Measurements from ENCODE around the gene ANKRD36C.
"Not testable (repeated sequence)": the region's sequence is repeated elsewhere in the genome, so short reads cannot be mapped to it uniquely, and the experiment has no call there.

ANKRD36C gene

GRCh38 chr2:95799892-95800291, 191.7 kb downstream of the ANKRD36C start:
- Histone ChIP-seq H3K36me3 (replicated peaks) (no peaks in the 10 kb centered on the region), H3K9me3 (no peaks in the 10 kb centered on the region), H3K27me3 (ENCODE audit: low read depth) (no peaks in the 10 kb centered on the region), H3K4me3 (no peak overlapping the region), H3K4me1 (no peaks in the 10 kb centered on the region)
- no peak for DNase-seq (ENCODE audit: low spot score in 2 of 2)
- in situ Hi-C loops (cut with MboI; ENCODE audit: low sequenced_read_pairs), result no loop called here

- H3K27me3 ChIP-seq (ENCODE audit: low read depth); H3K9me3 ChIP-seq; H3K4me1 ChIP-seq; DNase-seq (ENCODE audit: low spot score in 2 of 2); H3K4me3 ChIP-seq; in situ Hi-C loops (cut with MboI; ENCODE audit: low sequenced_read_pairs); H3K36me3 ChIP-seq (replicated peaks): not testable (repeated sequence)
These were observed 192.3 kb downstream of the ANKRD36C start for GRCh38 chr2:95799147-95799889.

- H3K36me3 ChIP-seq (replicated peaks); H3K9me3 ChIP-seq; DNase-seq (ENCODE audit: low spot score in 2 of 2); H3K27me3 ChIP-seq (ENCODE audit: low read depth); in situ Hi-C loops (cut with MboI; ENCODE audit: low sequenced_read_pairs); H3K4me3 ChIP-seq; H3K4me1 ChIP-seq: not testable (repeated sequence)
These were observed 195.2 kb downstream of the ANKRD36C start for GRCh38 chr2:95796249-95797099.

- in situ Hi-C loops (cut with MboI; ENCODE audit: low sequenced_read_pairs); DNase-seq (ENCODE audit: low spot score in 2 of 2); H3K27me3 ChIP-seq (ENCODE audit: low read depth): not testable (repeated sequence)
These were observed 197.7 kb downstream of the ANKRD36C start for GRCh38 chr2:95793970-95794369.

GRCh38 chr2:95790180-95790579, 201.4 kb downstream of the ANKRD36C start:
- H3K36me3 ChIP-seq (replicated peaks); H3K4me3 ChIP-seq; H3K9me3 ChIP-seq; in situ Hi-C loops (cut with MboI; ENCODE audit: low sequenced_read_pairs); H3K27me3 ChIP-seq (ENCODE audit: low read depth); DNase-seq (ENCODE audit: low spot score in 2 of 2); H3K4me1 ChIP-seq: not testable (repeated sequence)

More at GRCh38 chr2:95793970-95794369, 197.7 kb downstream of the ANKRD36C start:
- not testable (repeated sequence) for H3K4me1 ChIP-seq; H3K4me3 ChIP-seq; H3K9me3 ChIP-seq; H3K36me3 ChIP-seq (replicated peaks)

GRCh38 chr2:95789385-95789784, 202.2 kb downstream of the ANKRD36C start:
- in situ Hi-C loops (cut with MboI; ENCODE audit: low sequenced_read_pairs); H3K36me3 ChIP-seq (replicated peaks); H3K9me3 ChIP-seq; DNase-seq (ENCODE audit: low spot score in 2 of 2); H3K27me3 ChIP-seq (ENCODE audit: low read depth); H3K4me1 ChIP-seq; H3K4me3 ChIP-seq: not testable (repeated sequence)

GRCh38 chr2:95788642-95789041, 203.0 kb downstream of the ANKRD36C start:
- in situ Hi-C loops (cut with MboI; ENCODE audit: low sequenced_read_pairs); H3K36me3 ChIP-seq (replicated peaks); H3K27me3 ChIP-seq (ENCODE audit: low read depth); H3K4me3 ChIP-seq; H3K4me1 ChIP-seq; H3K9me3 ChIP-seq; DNase-seq (ENCODE audit: low spot score in 2 of 2): not testable (repeated sequence)

Data from HAP-1 (cell line).